Kidney (tissue), 14 donors: ENCODE measurements around the gene RIC8B. TPM values are rescaled to one million over a fixed set of nuclear protein-coding genes. Genes with fewer than 3 reads are reported as not detected.

Experiments used
- DNase-seq, 5 donors: peaks; one replicate each; pipeline ENCODE4 v3.0.0-alpha.2; 2013 to 2020
- FAIRE-seq: peaks from 2 replicates; lab custom pipeline; 2012; peaks lifted over from hg19 to GRCh38; lab: Jason Lieb, UNC
- H3K27ac ChIP-seq, 2 donors: one replicate each; pipeline ENCODE4 v1.7.0; 2013; ENCODE audit warnings: low read depth in 2 of 2, low read length in 2 of 2, inconsistent platforms in 1 of 2
- H3K27me3 ChIP-seq: one replicate; pipeline ENCODE4 v1.7.1; 2013; ENCODE audit warnings: low read length, inconsistent platforms; ENCODE audit not compliant: control insufficient read depth, insufficient read depth
- H3K36me3 ChIP-seq, 3 donors: one replicate each; pipeline versions ENCODE4 v1.7.0 to v1.7.1; 2013; ENCODE audit warnings: low read length in 3 of 3, control low read depth in 1 of 3, inconsistent platforms in 1 of 3; ENCODE audit not compliant: insufficient read depth in 3 of 3, control insufficient read depth in 2 of 3
- H3K4me1 ChIP-seq, 3 donors: one replicate each; pipeline versions ENCODE4 v1.7.0 to v1.7.1; 2013; ENCODE audit warnings: low read length in 3 of 3, inconsistent platforms in 1 of 3, low read depth in 1 of 3; ENCODE audit not compliant: control insufficient read depth in 2 of 3, insufficient read depth in 2 of 3
- H3K4me3 ChIP-seq, 3 donors: one replicate each; pipeline versions ENCODE4 v1.7.0 to v1.8.1; 2013; ENCODE audit warnings: low read length in 3 of 3, control low read depth in 1 of 3, inconsistent platforms in 1 of 3
- H3K9ac ChIP-seq, 3 donors: one replicate each; pipeline versions ENCODE4 v1.7.0 to v1.7.1; 2013; ENCODE audit warnings: low read length in 3 of 3, control low read depth in 1 of 3, inconsistent platforms in 1 of 3
- H3K9me3 ChIP-seq, 3 donors: one replicate each; pipeline versions ENCODE4 v1.7.0 to v1.7.1; 2013; ENCODE audit warnings: low read length in 3 of 3, control low read depth in 1 of 3, inconsistent platforms in 1 of 3; ENCODE audit not compliant: control insufficient read depth in 2 of 3, insufficient read depth in 1 of 3
- CTCF ChIP-seq: IDR thresholded peaks from 3 replicates; pipeline ENCODE4 v1.5.1; 2012; ENCODE audit warnings: mild to moderate bottlenecking, moderate library complexity, borderline replicate concordance; ENCODE audit not compliant: insufficient read depth; ENCODE audit errors: extremely low read depth
- intact Hi-C: fragments of 100-400 bp; cut with DNase I; formaldehyde crosslinking; loops from one replicate; pipeline ENCODE4 v1.11.1; 2022
- polyA plus RNA-seq: library from polyadenylated mRNA; stranded (reverse); fragments of 350-450 nt; fragmentation: Illumina TruSeq; extraction: RNeasy Lipid Tissue Mini Kit (QIAGEN cat#74804); gene quantifications from one replicate; pipeline ENCODE4 v1.2.3, GENCODE V29; 2014; ENCODE audit warnings: low read depth, low replicate concordance; ENCODE audit not compliant: insufficient read depth
- total RNA-seq: library from RNA; stranded (reverse); fragmentation: NEBNext Ultra II Directional; extraction: Animal tissue kit (Norgen Biotek cat#: 25700); gene quantifications from one replicate; pipeline ENCODE4 v1.2.1, GENCODE V29; 2021
- donor health status: control.
- donor health status: control.
- donor health status: control.
- donor health status: control.
- donor health status: control.
- donor health status: DM: yes; HTN: yes; CAD: no.
- donor health status: Normal renal cell carcinoma (clear cell type).

Gene RIC8B
- total and polyA plus RNA-seq, 2 donors from 2014 or later, result 7.7 to 18.0 TPM

DNA sequence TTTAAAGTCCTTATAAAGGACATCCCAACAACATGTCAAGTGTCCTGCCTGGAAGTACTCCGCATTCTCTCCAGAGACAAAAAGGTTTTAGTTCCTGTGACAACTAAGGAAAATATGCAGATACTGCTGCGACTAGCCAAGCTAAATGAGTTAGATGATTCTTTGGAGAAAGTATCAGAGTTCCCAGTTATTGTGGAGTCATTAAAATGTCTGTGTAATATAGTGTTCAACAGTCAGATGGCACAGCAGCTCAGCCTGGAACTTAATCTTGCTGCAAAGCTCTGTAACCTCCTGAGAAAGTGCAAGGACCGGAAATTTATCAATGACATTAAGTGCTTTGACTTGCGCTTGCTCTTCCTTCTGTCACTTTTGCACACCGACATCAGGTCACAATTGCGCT lies 40.2 kb downstream of the RIC8B start:
- Histone ChIP-seq H3K9ac (no peak overlapping the region), H3K27me3 (no peaks in the 10 kb centered on the region), H3K4me3 (no peak overlapping the region), H3K27ac (no peak overlapping the region), H3K9me3 (no peaks in the 10 kb centered on the region), H3K36me3 (peaks cover 0 to 5% (median 0%) of the 10 kb centered on the region in 3 donors), H3K4me1 (no peaks in the 10 kb centered on the region)
- FAIRE-seq, result no peak
- intact Hi-C loops, result no loop called here
- peak in 4 of 5 donors; percentile 36 to 85 (median 64) for DNase-seq
- no peak for TF ChIP-seq CTCF

- Histone ChIP-seq H3K36me3 (peaks cover 0 to 5% (median 0%) of the 10 kb centered on the region in 3 donors), H3K4me3 (no peak overlapping the region), H3K27ac (no peak overlapping the region), H3K4me1 (no peaks in the 10 kb centered on the region), H3K9me3 (no peaks in the 10 kb centered on the region), H3K27me3 (no peaks in the 10 kb centered on the region), H3K9ac (no peak overlapping the region)
- intact Hi-C loops, result no loop called here
- no peak for TF ChIP-seq CTCF
- FAIRE-seq (no peak), DNase-seq (no peak)
Observed at GRCh38 chr12:106815741-106816140, 41.3 kb downstream of the RIC8B start.

- H3K9ac ChIP-seq, result no peak overlapping the region
- no peak overlapping the region for H3K27ac ChIP-seq
- H3K4me3 ChIP-seq, result no peak overlapping the region
- H3K27me3 ChIP-seq, result no peaks in the 10 kb centered on the region
- intact Hi-C loops, result no loop called here
- FAIRE-seq (no peak), DNase-seq (no peak)
- no peaks in the 10 kb centered on the region for H3K4me1 ChIP-seq
- H3K9me3 ChIP-seq, result no peaks in the 10 kb centered on the region
- TF ChIP-seq CTCF, result no peak
- peaks cover 0 to 5% (median 0%) of the 10 kb centered on the region in 3 donors for H3K36me3 ChIP-seq
Observed at GRCh38 chr12:106816231-106816630, 41.7 kb downstream of the RIC8B start.

DNA sequence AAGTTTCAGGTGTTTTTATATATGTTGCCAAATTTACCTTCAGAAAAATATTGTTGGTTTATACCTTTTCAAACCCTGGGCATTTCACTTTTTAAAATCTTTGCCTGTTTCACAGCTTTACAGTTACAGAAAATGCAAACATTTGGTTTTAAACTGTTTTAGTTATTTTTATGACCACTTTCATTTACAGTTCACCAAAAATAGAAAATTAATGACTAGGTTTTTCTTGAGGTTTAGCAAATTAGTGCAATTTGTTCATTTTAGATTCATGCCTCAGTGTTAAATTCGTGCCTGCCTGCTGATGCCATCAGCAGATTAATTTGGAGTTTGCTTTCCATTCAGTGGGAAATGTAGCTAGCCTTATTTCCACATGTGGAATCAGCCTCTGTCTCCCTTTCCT lies 45.5 kb downstream of the RIC8B start:
- DNase-seq, result no peak
- no peaks in the 10 kb centered on the region for H3K27me3 ChIP-seq
- no peak overlapping the region for H3K9ac ChIP-seq
- no peak for FAIRE-seq
- no peaks in the 10 kb centered on the region for H3K9me3 ChIP-seq
- H3K4me3 ChIP-seq, result no peak overlapping the region
- TF ChIP-seq CTCF, result no peak
- no peak overlapping the region for H3K27ac ChIP-seq
- intact Hi-C loops, result no loop called here
- peaks cover 0 to 6% (median 0%) of the 10 kb centered on the region in 3 donors for H3K36me3 ChIP-seq
- no peaks in the 10 kb centered on the region for H3K4me1 ChIP-seq
